Tibial artery (tissue), 4 donors: ENCODE measurements around the gene DUSP28.

ENCODE experiments used
- DNase-seq, 2 donors: peaks; one replicate each; pipeline ENCODE4 v3.0.0-alpha.2; 2019
- H3K27ac ChIP-seq, 2 donors: fragments of 200-600 bp; sonication (generic) in 1 of 2; 1 replicate in 1 of 2; 2 replicates in 1 of 2; pipeline ENCODE4 v1.5.1; 2018 to 2019; ENCODE audit warnings: mild to moderate bottlenecking in 1 of 2
- H3K27me3 ChIP-seq, 2 donors: fragments of 200-600 bp; sonication (generic) in 1 of 2; one replicate each; pipeline versions ENCODE4 v1.5.1 to v1.6.0; 2016 to 2019
- H3K36me3 ChIP-seq, 3 donors: fragments of 200-600 bp; sonication (generic) in 2 of 3; one replicate each; pipeline ENCODE4 v1.5.1; 2016 to 2019; ENCODE audit warnings: mild to moderate bottlenecking in 2 of 3
- H3K4me1 ChIP-seq, 4 donors: fragments of 200-600 bp; sonication (generic) in 2 of 4; 1 replicate in 3 of 4; 2 replicates in 1 of 4; pipeline ENCODE4 v1.5.1; 2016 to 2019
- H3K4me3 ChIP-seq, 2 donors: fragments of 200-600 bp; sonication (generic) in 1 of 2; 1 replicate in 1 of 2; 2 replicates in 1 of 2; pipeline ENCODE4 v1.5.1; 2018 to 2019; ENCODE audit warnings: mild to moderate bottlenecking in 2 of 2
- H3K9me3 ChIP-seq, 3 donors: fragments of 200-600 bp; sonication (generic) in 1 of 3; one replicate each; pipeline ENCODE4 v1.5.1; 2016 to 2019
- CTCF ChIP-seq, 2 experiments: fragments of 200-600 bp in 1 of 2; fragments of 450-650 bp in 1 of 2; IDR thresholded peaks; one replicate each; pipeline ENCODE4 v1.5.1; 2017 to 2019; ENCODE audit warnings: antibody characterized with exemption in 2 of 2, mild to moderate bottlenecking in 1 of 2, moderate library complexity in 1 of 2
- intact Hi-C: fragments of 100-400 bp; cut with DNase I; formaldehyde crosslinking; loops from one replicate; pipeline ENCODE4 v1.15.0; 2023; ENCODE audit warnings: low total_unique reads

The DUSP28 gene

GRCh38 chr2:240513549-240514287, 46.4 kb upstream of the DUSP28 start:
- DNase-seq: peak; percentile 81 to 85
- intact Hi-C loops: no loop called here
- Histone ChIP-seq H3K4me1 (no peaks in the 10 kb centered on the region), H3K27ac (no peak overlapping the region), H3K27me3 (no peaks in the 10 kb centered on the region), H3K36me3 (peaks cover 0 to 35% (median 14%) of the 10 kb centered on the region in 3 donors), H3K4me3 (no peak overlapping the region), H3K9me3 (no peaks in the 10 kb centered on the region)
- peak; percentile 70 to 72 for TF ChIP-seq CTCF (IDR thresholded peaks at IDR 0.05)

GRCh38 chr2:240514631-240515030, 45.5 kb upstream of the DUSP28 start:
- no peaks in the 10 kb centered on the region for H3K27me3 ChIP-seq
- TF ChIP-seq CTCF (IDR thresholded peaks at IDR 0.05): no peak
- peaks cover 0 to 8% (median 2%) of the 10 kb centered on the region in 4 donors for H3K4me1 ChIP-seq
- peaks cover 0 to 26% (median 14%) of the 10 kb centered on the region in 3 donors for H3K36me3 ChIP-seq
- no peaks in the 10 kb centered on the region for H3K9me3 ChIP-seq
- no peak overlapping the region for H3K4me3 ChIP-seq
- DNase-seq: no peak
- intact Hi-C loops: no loop called here
- no peak overlapping the region for H3K27ac ChIP-seq

- DNase-seq: no peak
- Histone ChIP-seq H3K27ac (no peak overlapping the region), H3K27me3 (peaks cover 0 to 11% of the 10 kb centered on the region in 2 donors), H3K9me3 (no peaks in the 10 kb centered on the region), H3K36me3 (peaks cover 0 to 10% (median 9%) of the 10 kb centered on the region in 3 donors), H3K4me1 (peaks cover 0 to 18% (median 10%) of the 10 kb centered on the region in 4 donors), H3K4me3 (no peak overlapping the region)
- intact Hi-C loops: no loop called here
- no peak for TF ChIP-seq CTCF (IDR thresholded peaks at IDR 0.05)
Measured at GRCh38 chr2:240517342-240517741, 42.8 kb upstream of the DUSP28 start.

- no peak for DNase-seq
- H3K4me3 ChIP-seq: no peak overlapping the region
- H3K9me3 ChIP-seq: no peaks in the 10 kb centered on the region
- peaks cover 12 to 23% (median 18%) of the 10 kb centered on the region in 3 donors for H3K36me3 ChIP-seq
- no peak overlapping the region for H3K27ac ChIP-seq
- H3K4me1 ChIP-seq: peaks cover 0 to 18% (median 10%) of the 10 kb centered on the region in 4 donors
- intact Hi-C loops: no loop called here
- no peak for TF ChIP-seq CTCF (IDR thresholded peaks at IDR 0.05)
- H3K27me3 ChIP-seq: peaks cover 0 to 11% of the 10 kb centered on the region in 2 donors
Measured at GRCh38 chr2:240518981-240519380, 41.2 kb upstream of the DUSP28 start.

GRCh38 chr2:240519396-240520129, 40.6 kb upstream of the DUSP28 start:
- Histone ChIP-seq H3K9me3 (no peaks in the 10 kb centered on the region), H3K27ac (no peak overlapping the region), H3K4me1 (peaks cover 0 to 18% (median 10%) of the 10 kb centered on the region in 4 donors), H3K27me3 (peaks cover 0 to 11% of the 10 kb centered on the region in 2 donors), H3K4me3 (peak overlapping the region; percentile 8), H3K36me3 (peaks cover 18 to 28% (median 24%) of the 10 kb centered on the region in 3 donors)
- intact Hi-C loops: loop anchor here (10.0 kb wide), 1 partner anchor 185 kb away; no protein-coding TSS in a partner anchor
- no peak for DNase-seq
- no peak for TF ChIP-seq CTCF (IDR thresholded peaks at IDR 0.05)
